ENCODE data around the gene HDAC4. TPM values are rescaled to one million over a fixed set of nuclear protein-coding genes. Genes with fewer than 3 reads are reported as not detected.
A peak's percentile ranks its signal among the peaks of the same experiment; 100 is the strongest.

HDAC4 gene
- polyA plus RNA-seq, 3 donors, result 12.3 to 22.6 (median 14.5) TPM

DNA sequence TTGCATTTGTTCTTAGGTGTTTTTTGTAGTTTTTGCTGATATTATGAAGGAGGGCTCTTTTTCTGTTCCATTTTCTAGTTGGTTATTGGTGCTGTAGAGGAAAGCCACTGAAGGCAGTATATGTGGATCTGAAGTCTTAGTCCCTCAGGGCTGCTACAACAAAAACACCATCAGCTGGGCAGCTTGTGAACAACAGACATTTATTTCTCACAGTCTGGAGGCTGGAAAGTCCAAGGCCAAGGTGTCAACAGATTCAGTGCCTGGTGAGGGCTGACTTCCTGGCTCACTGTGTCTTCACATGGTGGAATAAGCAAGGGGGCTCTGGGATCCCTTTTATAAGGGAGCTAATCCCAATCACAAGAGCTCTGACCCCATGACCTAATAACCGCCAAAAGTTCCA, 31.4 kb upstream of the HDAC4 start:
- no peak for DNase-seq (ENCODE audit: extremely low read depth in 1 of 11, low read depth in 9 of 11, low spot score in 4 of 11)

DNA sequence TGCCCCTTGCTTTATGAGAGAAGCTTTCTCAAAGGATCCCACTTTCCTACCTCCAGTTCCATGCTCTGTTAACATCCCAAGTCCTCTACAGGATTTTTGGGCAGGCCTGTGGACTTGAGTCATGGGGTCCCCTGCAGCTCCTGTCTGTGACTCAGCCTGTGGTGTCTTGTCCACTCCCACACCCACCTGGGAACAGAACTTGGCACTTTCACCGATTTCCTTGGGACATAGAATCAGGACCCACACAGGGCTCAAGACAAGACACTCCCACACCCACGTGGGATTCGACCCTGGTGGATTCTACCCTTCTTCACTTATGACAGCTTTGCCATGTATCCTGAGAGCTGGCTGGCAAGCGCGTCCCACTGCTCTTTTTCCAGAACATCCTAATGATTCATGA, 30.7 kb upstream of the HDAC4 start:
- no peak for DNase-seq (ENCODE audit: extremely low read depth in 1 of 11, low read depth in 9 of 11, low spot score in 4 of 11)

GRCh38 chr2:239429473-239430350, 28.9 kb upstream of the HDAC4 start:
- DNase-seq (ENCODE audit: extremely low read depth in 1 of 11, low read depth in 9 of 11, low spot score in 4 of 11), result no peak

DNA sequence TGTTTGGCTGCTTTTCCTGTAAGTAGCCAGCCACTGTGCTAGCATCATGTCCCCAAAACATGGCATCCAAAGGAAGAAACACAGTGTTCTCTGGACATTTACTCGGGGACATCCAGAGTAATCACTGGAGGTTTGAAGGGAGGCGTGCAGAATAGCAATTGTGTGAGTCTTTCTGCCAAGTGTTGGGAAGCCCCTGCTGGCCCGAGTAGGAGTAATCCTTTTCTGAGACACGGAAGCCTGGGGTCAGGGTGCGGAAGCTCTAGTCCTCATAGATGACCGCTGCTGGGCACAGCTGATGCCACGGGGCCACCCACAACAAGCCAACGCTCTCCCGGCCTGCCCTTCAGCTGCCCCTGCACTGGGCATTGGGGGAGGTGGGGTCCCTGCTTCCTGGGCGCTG, 24.8 kb upstream of the HDAC4 start:
- DNase-seq (ENCODE audit: extremely low read depth in 1 of 11, low read depth in 9 of 11, low spot score in 4 of 11), result no peak

- DNase-seq (ENCODE audit: extremely low read depth in 1 of 11, low read depth in 9 of 11, low spot score in 4 of 11), result no peak
Observed at GRCh38 chr2:239424337-239425045, 23.7 kb upstream of the HDAC4 start.

- no peak for DNase-seq (ENCODE audit: extremely low read depth in 1 of 11, low read depth in 9 of 11, low spot score in 4 of 11)
Observed at GRCh38 chr2:239423551-239423950, 22.7 kb upstream of the HDAC4 start.

GRCh38 chr2:239421851-239422250, 21.0 kb upstream of the HDAC4 start:
- no peak for DNase-seq (ENCODE audit: extremely low read depth in 1 of 11, low read depth in 9 of 11, low spot score in 4 of 11)

GRCh38 chr2:239420082-239420481, 19.3 kb upstream of the HDAC4 start:
- no peak for DNase-seq (ENCODE audit: extremely low read depth in 1 of 11, low read depth in 9 of 11, low spot score in 4 of 11)

GRCh38 chr2:239418918-239419317, 18.1 kb upstream of the HDAC4 start:
- DNase-seq (ENCODE audit: extremely low read depth in 1 of 11, low read depth in 9 of 11, low spot score in 4 of 11), result no peak

DNA sequence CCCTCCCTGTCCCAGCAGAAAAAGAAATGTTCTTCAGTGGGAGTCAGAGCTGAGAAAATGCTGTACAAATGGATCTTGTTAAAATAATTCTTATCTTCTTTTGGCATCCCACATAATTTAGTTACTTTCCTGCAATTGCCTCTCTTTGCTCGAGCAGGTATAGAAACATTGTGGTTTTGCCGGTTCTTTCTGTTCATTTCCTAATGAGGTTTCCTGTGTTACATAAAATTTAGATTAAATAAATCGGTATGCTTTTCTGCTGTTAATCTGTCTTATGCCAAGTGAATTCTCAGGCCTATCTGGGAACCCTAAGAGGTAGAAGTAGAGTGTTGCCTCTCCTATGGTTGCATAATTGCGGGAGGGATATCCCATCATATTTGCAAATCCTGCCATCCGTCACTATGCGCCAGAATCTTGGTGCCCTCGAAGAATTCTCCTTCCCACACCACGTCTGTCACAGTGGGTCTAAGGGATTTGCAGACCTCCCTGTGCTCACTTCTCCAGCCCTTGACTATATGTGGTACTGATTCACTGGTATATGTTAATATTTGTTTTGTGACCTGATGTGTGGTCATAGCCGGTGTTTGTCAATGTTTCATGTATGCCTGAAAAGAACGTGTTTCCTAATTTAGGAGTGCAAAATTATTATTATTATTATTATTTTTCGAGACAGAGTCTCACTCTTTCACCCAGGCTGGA, 12.2 kb upstream of the HDAC4 start:
- no peak for DNase-seq (ENCODE audit: extremely low read depth in 1 of 11, low read depth in 9 of 11, low spot score in 4 of 11)

- no peak for DNase-seq (ENCODE audit: extremely low read depth in 1 of 11, low read depth in 9 of 11, low spot score in 4 of 11)
Observed at GRCh38 chr2:239411549-239412319, 10.9 kb upstream of the HDAC4 start.

GRCh38 chr2:239411117-239411516, 10.3 kb upstream of the HDAC4 start:
- no peak for DNase-seq (ENCODE audit: extremely low read depth in 1 of 11, low read depth in 9 of 11, low spot score in 4 of 11)

DNA sequence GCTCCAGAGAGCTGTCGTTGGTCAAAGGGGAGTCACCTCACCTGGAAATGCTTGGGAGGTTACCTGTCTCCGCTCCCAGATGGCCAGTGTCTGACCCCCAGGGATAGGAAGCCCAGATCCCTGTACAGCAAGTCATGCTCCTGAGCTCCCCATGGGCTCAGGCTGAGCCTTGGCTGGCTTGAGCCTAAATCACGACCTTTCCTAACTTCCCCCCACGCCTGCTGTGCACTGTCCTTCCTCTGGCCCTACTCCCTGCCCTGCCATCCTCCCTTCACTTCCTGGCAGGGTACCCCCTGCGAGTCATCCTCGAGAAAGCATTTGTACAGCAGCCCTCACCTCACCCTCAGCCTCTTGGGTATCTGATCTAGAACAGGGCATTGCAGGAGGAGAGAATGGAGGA, 9.2 kb upstream of the HDAC4 start:
- no peak for DNase-seq (ENCODE audit: extremely low read depth in 1 of 11, low read depth in 9 of 11, low spot score in 4 of 11)

DNA sequence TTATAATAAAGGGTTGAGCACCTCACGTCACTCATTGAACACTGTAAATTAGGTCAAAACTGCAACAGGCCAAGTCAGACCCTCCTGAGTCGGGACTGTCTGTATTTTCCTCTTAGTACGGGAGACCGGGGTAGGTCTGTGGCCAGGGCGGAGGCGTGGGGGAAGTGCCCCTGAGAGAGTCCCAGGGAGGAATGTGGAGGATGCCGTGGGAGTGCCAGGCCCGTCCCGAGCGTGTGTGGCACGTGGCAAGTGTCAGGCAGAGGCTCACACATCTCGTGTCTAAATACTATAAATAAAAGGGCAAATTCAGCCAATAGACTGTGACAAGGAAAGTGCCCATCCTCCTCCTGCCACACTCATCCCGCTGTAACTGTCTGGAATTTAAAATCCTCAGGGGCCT, 6.3 kb upstream of the HDAC4 start:
- no peak for DNase-seq (ENCODE audit: extremely low read depth in 1 of 11, low read depth in 9 of 11, low spot score in 4 of 11)

GRCh38 chr2:239406316-239406995, 5.6 kb upstream of the HDAC4 start:
- DNase-seq (ENCODE audit: extremely low read depth in 1 of 11, low read depth in 9 of 11, low spot score in 4 of 11), result no peak

DNA sequence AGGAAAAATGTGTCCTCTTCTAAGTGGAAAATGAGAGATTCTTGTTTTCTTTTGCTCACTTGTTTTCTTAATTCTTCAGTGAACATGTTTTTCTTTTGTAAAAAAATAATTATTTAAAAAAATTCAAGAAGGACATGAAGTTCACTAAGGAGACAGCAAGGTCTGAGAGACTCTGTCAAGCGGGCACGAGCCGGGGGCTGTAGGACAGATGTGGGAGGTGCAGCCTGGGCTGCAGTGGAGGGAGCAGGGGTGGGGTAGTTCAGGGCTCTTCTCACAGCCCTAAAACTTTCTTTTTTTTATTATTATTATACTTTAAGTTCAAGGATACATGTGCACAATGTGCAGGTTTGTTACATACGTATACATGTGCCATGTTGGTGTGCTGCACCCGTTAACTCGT, 4.3 kb upstream of the HDAC4 start:
- DNase-seq (ENCODE audit: extremely low read depth in 1 of 11, low read depth in 9 of 11, low spot score in 4 of 11), result no peak

GRCh38 chr2:239402666-239403065, 1.8 kb upstream of the HDAC4 start:
- DNase-seq (ENCODE audit: extremely low read depth in 1 of 11, low read depth in 9 of 11, low spot score in 4 of 11), result no peak

DNA sequence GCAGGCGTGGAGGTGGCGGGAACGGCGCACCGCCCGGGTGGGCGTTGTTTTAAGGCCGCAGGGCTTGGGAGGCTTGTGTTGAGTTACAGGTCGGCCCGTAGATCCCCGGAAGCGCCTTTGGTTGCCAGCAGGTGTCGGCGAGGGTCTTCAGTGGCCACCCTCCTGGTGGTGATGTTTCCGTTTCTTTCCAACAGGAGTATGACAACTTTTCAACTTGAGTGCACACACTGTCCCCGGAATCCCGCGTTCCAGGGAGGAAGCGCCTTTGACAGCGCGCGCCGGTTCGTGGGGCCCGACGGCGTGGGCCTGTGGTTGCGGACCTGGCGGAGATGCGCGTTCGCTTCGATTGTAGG, 1.0 kb upstream of the HDAC4 start:
- peak in 1 of 11 donors; percentile 63 for DNase-seq (ENCODE audit: extremely low read depth in 1 of 11, low read depth in 9 of 11, low spot score in 4 of 11)
